SK-N-SH treated with all-trans-retinoic acid at 6 μM for 48 hours (cell line): ENCODE measurements around the gene GPER1.

ENCODE experiments used
- ARNTL ChIP-seq: fragments of 450-650 bp; formaldehyde crosslinking; IDR thresholded peaks from 2 replicates; pipeline ENCODE4 v1.5.0; 2020; ENCODE audit warnings: low read depth, mild to moderate bottlenecking, moderate library complexity, borderline replicate concordance
- CSDC2 ChIP-seq: fragments of 250-450 bp; sonication (Bioruptor Pico); IDR thresholded peaks from 2 replicates; pipeline ENCODE4 v1.5.0; 2020; ENCODE audit warnings: mild to moderate bottlenecking, moderate library complexity
- CSRNP3 ChIP-seq: fragments of 250-450 bp; sonication (Bioruptor Pico); IDR thresholded peaks from 2 replicates; pipeline ENCODE4 v1.5.1; 2021; ENCODE audit warnings: mild to moderate bottlenecking, moderate library complexity
- GLIS3 ChIP-seq: fragments of 250-450 bp; sonication (Bioruptor Pico); IDR thresholded peaks from 2 replicates; pipeline ENCODE4 v1.5.0; 2020; ENCODE audit warnings: mild to moderate bottlenecking, moderate library complexity
- PATZ1 ChIP-seq: fragments of 250-450 bp; sonication (Bioruptor Pico); IDR thresholded peaks from 2 replicates; pipeline ENCODE4 v1.8.0; 2020; ENCODE audit warnings: mild to moderate bottlenecking, moderate library complexity, borderline replicate concordance
- PPARA ChIP-seq: fragments of 250-450 bp; sonication (Bioruptor Pico); IDR thresholded peaks from 2 replicates; pipeline ENCODE4 v1.5.0; 2020; ENCODE audit warnings: mild to moderate bottlenecking, borderline replicate concordance
- RARB ChIP-seq: fragments of 250-450 bp; sonication (Bioruptor Pico); IDR thresholded peaks from 2 replicates; pipeline ENCODE4 v1.8.0; 2021; ENCODE audit warnings: mild to moderate bottlenecking, moderate library complexity
- SNAI2 ChIP-seq: fragments of 250-450 bp; sonication (Bioruptor Pico); IDR thresholded peaks from 2 replicates; pipeline ENCODE4 v1.5.0; 2020; ENCODE audit warnings: mild to moderate bottlenecking, moderate library complexity
- TCF4 ChIP-seq: fragments of 250-450 bp; sonication (Bioruptor Pico); IDR thresholded peaks from 2 replicates; pipeline ENCODE4 v1.8.0; 2021; ENCODE audit warnings: mild to moderate bottlenecking, moderate library complexity, borderline replicate concordance
- TSHZ2 ChIP-seq: fragments of 250-450 bp; sonication (Bioruptor Pico); IDR thresholded peaks from 2 replicates; pipeline ENCODE4 v1.5.0; 2020; ENCODE audit warnings: mild to moderate bottlenecking, moderate library complexity
- ZC3H10 ChIP-seq: fragments of 250-450 bp; sonication (Bioruptor Pico); IDR thresholded peaks from 2 replicates; pipeline ENCODE4 v1.5.1; 2021; ENCODE audit warnings: mild to moderate bottlenecking, moderate library complexity
- ZFP30 ChIP-seq: fragments of 450-650 bp; formaldehyde crosslinking; IDR thresholded peaks from 2 replicates; pipeline ENCODE4 v1.5.0; 2022; ENCODE audit warnings: mild to moderate bottlenecking, moderate library complexity
- ZNF565 ChIP-seq: fragments of 450-650 bp; formaldehyde crosslinking; conservative IDR thresholded peaks from 2 replicates; pipeline ENCODE4 v1.5.0; 2020; ENCODE audit warnings: low read depth, mild to moderate bottlenecking, moderate library complexity
- ZNF70 ChIP-seq: fragments of 450-650 bp; formaldehyde crosslinking; IDR thresholded peaks from 2 replicates; pipeline ENCODE4 v1.5.0; 2020; ENCODE audit warnings: mild to moderate bottlenecking, moderate library complexity

GRCh38 chr7:1141651-1142050 is 53.7 kb downstream of the GPER1 start:
- TF ChIP-seq ZNF70 (CRISPR knock-in tag) = no peak
- TF ChIP-seq PATZ1 = no peak
- TF ChIP-seq CSRNP3 (CRISPR knock-in tag) = no peak
- TF ChIP-seq ARNTL (CRISPR knock-in tag) = no peak
- TF ChIP-seq GLIS3 (CRISPR knock-in tag) = no peak
- no peak for TF ChIP-seq ZFP30 (CRISPR knock-in tag)
- no peak for TF ChIP-seq RARB (CRISPR knock-in tag)
- TF ChIP-seq ZC3H10 = no peak
- no peak for TF ChIP-seq PPARA (CRISPR knock-in tag)
- TF ChIP-seq CSDC2 = no peak
- TF ChIP-seq TSHZ2 (CRISPR knock-in tag) = no peak
- TF ChIP-seq TCF4 (CRISPR knock-in tag) = no peak
- no peak for TF ChIP-seq ZNF565 (CRISPR knock-in tag)
- no peak for TF ChIP-seq SNAI2 (CRISPR knock-in tag)
